ENCODE measurements around the gene HBE1. TPM values are rescaled to one million over a fixed set of nuclear protein-coding genes. Genes with fewer than 3 reads are reported as not detected.

HBE1 gene
- total and polyA plus RNA-seq, 9 donors, result 0.38 to 2.2 (median 0.62) TPM; not detected in 5

DNA sequence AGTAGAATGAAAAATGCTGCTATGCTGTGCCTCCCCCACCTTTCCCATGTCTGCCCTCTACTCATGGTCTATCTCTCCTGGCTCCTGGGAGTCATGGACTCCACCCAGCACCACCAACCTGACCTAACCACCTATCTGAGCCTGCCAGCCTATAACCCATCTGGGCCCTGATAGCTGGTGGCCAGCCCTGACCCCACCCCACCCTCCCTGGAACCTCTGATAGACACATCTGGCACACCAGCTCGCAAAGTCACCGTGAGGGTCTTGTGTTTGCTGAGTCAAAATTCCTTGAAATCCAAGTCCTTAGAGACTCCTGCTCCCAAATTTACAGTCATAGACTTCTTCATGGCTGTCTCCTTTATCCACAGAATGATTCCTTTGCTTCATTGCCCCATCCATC, 14.9 kb upstream of the HBE1 start:
- DNase-seq, result no peak
- Histone ChIP-seq H3K27ac (no peak overlapping the region), H3K36me3 (no peaks in the 10 kb centered on the region), H3K9me3 (no peaks in the 10 kb centered on the region), H3K4me1 (ENCODE audit: insufficient read depth) (peaks cover 2% of the 10 kb centered on the region), H3K27me3 (no peaks in the 10 kb centered on the region), H3K4me3 (no peak overlapping the region)
- 90 to 97% (median 92%) methylated on average over 2 of the region's 2 CpGs for WGBS, 3 donors
- TF ChIP-seq, protein P1, sequence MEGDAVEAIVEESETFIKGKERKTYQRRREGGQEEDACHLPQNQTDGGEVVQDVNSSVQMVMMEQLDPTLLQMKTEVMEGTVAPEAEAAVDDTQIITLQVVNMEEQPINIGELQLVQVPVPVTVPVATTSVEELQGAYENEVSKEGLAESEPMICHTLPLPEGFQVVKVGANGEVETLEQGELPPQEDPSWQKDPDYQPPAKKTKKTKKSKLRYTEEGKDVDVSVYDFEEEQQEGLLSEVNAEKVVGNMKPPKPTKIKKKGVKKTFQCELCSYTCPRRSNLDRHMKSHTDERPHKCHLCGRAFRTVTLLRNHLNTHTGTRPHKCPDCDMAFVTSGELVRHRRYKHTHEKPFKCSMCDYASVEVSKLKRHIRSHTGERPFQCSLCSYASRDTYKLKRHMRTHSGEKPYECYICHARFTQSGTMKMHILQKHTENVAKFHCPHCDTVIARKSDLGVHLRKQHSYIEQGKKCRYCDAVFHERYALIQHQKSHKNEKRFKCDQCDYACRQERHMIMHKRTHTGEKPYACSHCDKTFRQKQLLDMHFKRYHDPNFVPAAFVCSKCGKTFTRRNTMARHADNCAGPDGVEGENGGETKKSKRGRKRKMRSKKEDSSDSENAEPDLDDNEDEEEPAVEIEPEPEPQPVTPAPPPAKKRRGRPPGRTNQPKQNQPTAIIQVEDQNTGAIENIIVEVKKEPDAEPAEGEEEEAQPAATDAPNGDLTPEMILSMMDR (IDR thresholded peaks at IDR 0.05), result no peak
- TF ChIP-seq POLR2A (IDR thresholded peaks at IDR 0.05), result no peak
- intact Hi-C loops (cut with DNase I), result no loop called here

DNA sequence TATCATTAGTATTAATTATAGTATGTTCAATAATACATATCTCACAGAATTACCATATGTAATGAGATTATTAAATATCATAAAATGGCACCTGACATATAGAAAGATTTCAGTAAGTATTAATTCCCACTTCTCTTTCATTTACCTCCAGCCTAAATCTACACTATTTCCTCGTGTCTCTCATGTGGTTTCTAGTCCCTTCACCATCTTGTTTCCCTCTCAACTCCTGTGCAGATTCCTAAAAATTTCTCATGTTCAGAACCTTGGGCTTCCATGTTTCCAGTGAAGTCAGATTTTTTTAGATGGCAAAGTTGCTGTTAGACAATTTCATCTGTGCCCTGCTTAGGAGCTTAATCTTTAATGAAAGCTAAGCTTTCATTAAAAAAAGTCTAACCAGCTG, 14.1 kb upstream of the HBE1 start:
- Histone ChIP-seq H3K4me3 (no peak overlapping the region), H3K9me3 (no peaks in the 10 kb centered on the region), H3K36me3 (no peaks in the 10 kb centered on the region), H3K27me3 (no peaks in the 10 kb centered on the region), H3K4me1 (ENCODE audit: insufficient read depth) (peaks cover 2% of the 10 kb centered on the region), H3K27ac (no peak overlapping the region)
- intact Hi-C loops (cut with DNase I), result no loop called here
- 67 to 86% (median 82%) methylated on average over 1 of the region's 1 CpG for WGBS, 3 donors
- DNase-seq, result no peak
- TF ChIP-seq, protein P1 (IDR thresholded peaks at IDR 0.05), result no peak
- no peak for TF ChIP-seq POLR2A (IDR thresholded peaks at IDR 0.05)
- no peak for TF ChIP-seq EP300 (IDR thresholded peaks at IDR 0.05)

DNA sequence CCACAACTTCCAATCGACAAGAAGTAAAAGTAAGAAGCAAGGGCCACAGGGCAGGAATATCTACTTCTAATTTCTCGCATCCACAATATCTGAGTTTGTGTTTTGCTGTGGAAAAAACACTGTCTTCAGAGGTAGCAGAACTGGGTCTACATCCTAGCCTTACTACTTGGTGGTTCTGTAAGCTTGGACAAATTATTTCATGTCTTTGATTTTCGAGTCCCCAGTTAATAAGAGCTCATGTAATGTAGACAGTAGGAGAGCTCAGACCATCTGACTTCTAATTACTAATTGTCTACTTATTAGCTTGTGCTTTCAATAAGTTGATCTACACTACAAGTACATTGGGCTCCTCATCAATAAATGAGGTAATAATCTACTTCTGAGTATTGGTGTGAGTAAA, 13.3 kb upstream of the HBE1 start:
- H3K9me3 ChIP-seq, result no peaks in the 10 kb centered on the region
- WGBS, 3 donors, result 92 to 93% (median 92%) methylated on average over 3 of the region's 3 CpGs
- DNase-seq, result no peak
- no peaks in the 10 kb centered on the region for H3K27me3 ChIP-seq
- intact Hi-C loops (cut with DNase I), result no loop called here
- H3K27ac ChIP-seq, result no peak overlapping the region
- TF ChIP-seq EP300 (IDR thresholded peaks at IDR 0.05) (no peak), POLR2A (IDR thresholded peaks at IDR 0.05) (no peak)
- TF ChIP-seq, protein P1 (IDR thresholded peaks at IDR 0.05), result no peak
- H3K4me1 ChIP-seq (ENCODE audit: insufficient read depth), result peaks cover 2% of the 10 kb centered on the region
- no peaks in the 10 kb centered on the region for H3K36me3 ChIP-seq
- H3K4me3 ChIP-seq, result no peak overlapping the region

DNA sequence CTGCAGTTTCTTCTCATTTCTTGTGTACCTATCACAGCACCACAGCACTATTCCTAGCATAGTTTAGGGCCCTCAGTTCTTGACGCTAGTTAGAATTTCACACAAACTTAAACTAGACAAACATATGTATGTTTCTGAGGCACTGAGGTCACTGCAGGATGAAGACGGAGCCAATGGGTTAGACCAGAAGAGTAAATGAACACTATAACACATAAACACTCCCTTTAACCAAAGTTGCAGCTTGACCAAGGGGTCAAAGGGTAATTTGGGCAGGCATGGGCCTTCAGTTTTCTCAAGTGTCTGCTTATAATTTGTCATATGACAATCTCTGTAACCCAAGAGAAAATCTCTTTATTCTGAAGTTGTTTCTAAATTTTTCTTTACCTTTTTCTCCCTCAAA, 12.9 kb upstream of the HBE1 start:
- peaks cover 2% of the 10 kb centered on the region for H3K4me1 ChIP-seq (ENCODE audit: insufficient read depth)
- H3K9me3 ChIP-seq, result no peaks in the 10 kb centered on the region
- H3K27ac ChIP-seq, result no peak overlapping the region
- H3K27me3 ChIP-seq, result no peaks in the 10 kb centered on the region
- WGBS, 3 donors, result 93 to 100% (median 95%) methylated on average over 2 of the region's 2 CpGs
- H3K4me3 ChIP-seq, result no peak overlapping the region
- DNase-seq, result no peak
- H3K36me3 ChIP-seq, result no peaks in the 10 kb centered on the region
- intact Hi-C loops (cut with DNase I), result no loop called here
- TF ChIP-seq, protein P1 (IDR thresholded peaks at IDR 0.05), result no peak
- no peak for TF ChIP-seq POLR2A (IDR thresholded peaks at IDR 0.05)
- TF ChIP-seq EP300 (IDR thresholded peaks at IDR 0.05), result no peak

DNA sequence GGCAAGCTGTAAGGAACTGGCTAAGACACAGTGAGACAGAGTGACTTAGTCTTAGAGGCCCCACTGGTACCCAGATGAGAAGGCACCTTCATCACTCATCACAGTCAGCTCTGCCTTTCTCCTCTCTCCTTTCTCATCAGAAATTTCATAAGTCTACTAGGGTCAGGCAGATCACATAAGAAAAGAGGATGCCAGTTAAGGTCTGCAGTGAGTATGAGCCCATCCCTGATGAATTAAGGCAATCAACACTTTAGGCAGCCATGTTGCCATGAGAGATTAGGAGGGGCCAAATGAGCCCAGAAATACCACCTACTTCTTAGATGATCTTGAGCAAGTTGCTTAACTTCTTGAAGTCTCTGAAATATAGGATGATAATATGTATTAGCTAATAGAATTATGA, 11.9 kb upstream of the HBE1 start:
- Histone ChIP-seq H3K36me3 (no peaks in the 10 kb centered on the region), H3K4me3 (no peak overlapping the region), H3K4me1 (ENCODE audit: insufficient read depth) (peaks cover 2% of the 10 kb centered on the region), H3K27ac (no peak overlapping the region), H3K9me3 (no peaks in the 10 kb centered on the region), H3K27me3 (no peaks in the 10 kb centered on the region)
- intact Hi-C loops (cut with DNase I), result no loop called here
- DNase-seq, result no peak
- TF ChIP-seq, protein P1 (IDR thresholded peaks at IDR 0.05), result no peak
- TF ChIP-seq POLR2A (IDR thresholded peaks at IDR 0.05) (no peak), EP300 (IDR thresholded peaks at IDR 0.05) (no peak)
